GM12878 (cell line): Measurements from ENCODE around the gene COL4A3. TPM values are rescaled to one million over a fixed set of nuclear protein-coding genes. Genes with fewer than 3 reads are reported as not detected.

Source experiments
- ATAC-seq: fragments of 200-7000 bp; cut with Tn5 transposase; 3 replicates; pipeline ENCODE4 v1.9.1; 2020; ENCODE audit warnings: mild to moderate bottlenecking, moderate library complexity
- BruUV-seq: library from RNA; stranded (reverse); fragments of 400-500 nt; replicated peaks from 2 replicates; lab custom pipeline; 2021; lab: Mats Ljungman, UMichigan
- CTCF ChIA-PET: fragments of 300-600 bp; sonication (Branson Sonifier 250); formaldehyde crosslinking; extraction: SDS; loops from one replicate; lab custom pipeline; 2021; ENCODE audit warnings: inconsistent platforms; lab: Yijun Ruan, JAX
- POLR2A ChIA-PET: fragments of 350-600 bp; formaldehyde crosslinking; extraction: SDS; loops from one replicate; lab custom pipeline; 2021; ENCODE audit warnings: inconsistent platforms; lab: Charles Lee
- RAD21 ChIA-PET: fragments of 300-600 bp; sonication (Branson Sonifier 250); formaldehyde crosslinking; loops from one replicate; lab custom pipeline; 2023; ENCODE audit warnings: antibody characterized with exemption; ENCODE audit not compliant: unreplicated experiment; lab: Charles Lee
- SMC1A ChIA-PET: fragments of 300-600 bp; sonication (Branson Sonifier 250); formaldehyde crosslinking; loops from one replicate; lab custom pipeline; 2023; ENCODE audit not compliant: unreplicated experiment, uncharacterized antibody; lab: Charles Lee
- DNase-seq: peaks from one replicate; pipeline ENCODE4 v3.0.0-alpha.2; 2011; ENCODE audit warnings: low read depth, low spot score
- FAIRE-seq: peaks from 3 replicates; lab custom pipeline; 2011; peaks lifted over from hg19 to GRCh38; lab: Jason Lieb, UNC
- H2AFZ ChIP-seq: 2 replicates; pipeline ENCODE4 v1.6.0; 2011; ENCODE audit warnings: low read depth, low read length, control low read depth; ENCODE audit not compliant: control insufficient read depth
- H3K27ac ChIP-seq: 2 replicates; pipeline ENCODE4 v1.5.1; 2011; ENCODE audit warnings: control low read depth; ENCODE audit not compliant: control insufficient read depth, insufficient read depth
- H3K27me3 ChIP-seq, 2 experiments: replicated peaks in 1 of 2; 2 replicates each; pipeline versions ENCODE4 v1.6.0 to v1.6.1; 2011; ENCODE audit warnings: low read length in 1 of 2; ENCODE audit not compliant: control insufficient read depth in 2 of 2, insufficient read depth in 2 of 2
- H3K36me3 ChIP-seq, 2 experiments: 2 replicates each; pipeline ENCODE4 v1.5.1; 2011; ENCODE audit warnings: low read length in 1 of 2; ENCODE audit not compliant: control insufficient read depth in 2 of 2, insufficient read depth in 2 of 2
- H3K4me1 ChIP-seq: 2 replicates; pipeline ENCODE4 v1.6.1; 2011; ENCODE audit warnings: mild to moderate bottlenecking, low read length, moderate library complexity, mixed read lengths; ENCODE audit not compliant: control insufficient read depth, insufficient read depth
- H3K4me2 ChIP-seq: 2 replicates; pipeline ENCODE4 v1.6.0; 2011; ENCODE audit warnings: control low read depth; ENCODE audit not compliant: control insufficient read depth, insufficient read depth
- H3K4me3 ChIP-seq: fragments of 200-600 bp; sonication (generic); 2 replicates; pipeline ENCODE4 v1.5.1; 2016
- H3K79me2 ChIP-seq: 2 replicates; pipeline ENCODE4 v1.6.0; 2011; ENCODE audit warnings: low read length; ENCODE audit not compliant: control insufficient read depth, insufficient read depth
- H3K9ac ChIP-seq: 2 replicates; pipeline ENCODE4 v1.8.0; 2011; ENCODE audit warnings: low read length, control low read depth, mixed read lengths; ENCODE audit not compliant: control insufficient read depth, insufficient read depth
- H3K9me3 ChIP-seq: replicated peaks from 3 replicates; pipeline ENCODE4 v1.5.1; 2011; ENCODE audit warnings: mild to moderate bottlenecking, low read length; ENCODE audit not compliant: control insufficient read depth, insufficient read depth
- H4K20me1 ChIP-seq: 2 replicates; pipeline ENCODE4 v1.6.0; 2011; ENCODE audit not compliant: control insufficient read depth, insufficient read depth
- CBX5 ChIP-seq: sonication (generic); IDR thresholded peaks from 2 replicates; pipeline ENCODE4 v1.6.1; 2016; ENCODE audit warnings: low read depth, moderate library complexity, mild to moderate bottlenecking, inconsistent platforms
- ETV6 ChIP-seq, 2 experiments: fragments of 450-650 bp in 1 of 2; IDR thresholded peaks in 1 of 2; conservative IDR thresholded peaks in 1 of 2; 2 replicates each; pipeline ENCODE4 v1.6.1; 2014; ENCODE audit warnings: antibody characterized with exemption in 1 of 2, borderline replicate concordance in 1 of 2, low read depth in 1 of 2, mild to moderate bottlenecking in 1 of 2, moderate library complexity in 1 of 2
- HCFC1 ChIP-seq: fragments of 150-350 bp; IDR thresholded peaks from 2 replicates; pipeline ENCODE4 v1.6.1; 2014; ENCODE audit warnings: low read length
- IKZF2 ChIP-seq, 2 experiments: fragments of 450-650 bp; IDR thresholded peaks; 2 replicates each; pipeline ENCODE4 v1.6.1; 2017; ENCODE audit warnings: mild to moderate bottlenecking in 2 of 2, moderate library complexity in 2 of 2
- MEF2A ChIP-seq: IDR thresholded peaks from 2 replicates; pipeline ENCODE4 v1.6.1; 2011; ENCODE audit warnings: low read depth, mild to moderate bottlenecking, low read length, moderate library complexity; ENCODE audit not compliant: insufficient read depth
- RB1 ChIP-seq: fragments of 450-650 bp; formaldehyde crosslinking; IDR thresholded peaks from 2 replicates; pipeline ENCODE4 v1.6.1; 2017; ENCODE audit warnings: mild to moderate bottlenecking, borderline replicate concordance
- RCOR1 ChIP-seq: conservative IDR thresholded peaks from 2 replicates; pipeline ENCODE4 v1.6.1; 2012; ENCODE audit warnings: low read depth, low read length, improper control_type of control experiment
- RELA ChIP-seq: fragments of 450-650 bp; IDR thresholded peaks from 2 replicates; pipeline ENCODE4 v1.8.0; 2014; ENCODE audit warnings: borderline replicate concordance; ENCODE audit not compliant: partially characterized antibody
- TBL1XR1 ChIP-seq: IDR thresholded peaks from 2 replicates; pipeline ENCODE4 v1.6.1; 2012; ENCODE audit warnings: low read depth, low read length, improper control_type of control experiment
- WGBS: methylation state at CpG from one replicate; pipeline ENCODE4 v1.1.6; 2016; ENCODE audit warnings: low lambda C conversion rate; ENCODE audit not compliant: insufficient replicate concordance, insufficient coverage; ENCODE audit errors: missing lambda C conversion rate; 5-methylcytosine and 5-hydroxymethylcytosine counted together
- in situ Hi-C: fragments of 300-500 bp; cut with MboI; formaldehyde crosslinking; loops from 9 replicates; pipeline ENCODE4 v1.14.3; 2018; ENCODE audit warnings: mixed read lengths
- intact Hi-C: fragments of 100-400 bp; cut with micrococcal nuclease; formaldehyde crosslinking; loops from one replicate; pipeline ENCODE4 v1.14.2; 2022; ENCODE audit not compliant: unreplicated experiment
- polyA plus RNA-seq, 11 experiments: library from polyadenylated mRNA; depleted of rRNA in 4 of 11; unstranded in 6 of 11; stranded (reverse) in 5 of 11; fragments of >200 nt; fragmentation: Nextera tagmentation in 4 of 11; fragmentation: Illumina TruSeq in 1 of 11; extraction: Ambion mirVana in 4 of 11; extraction: Trizol in 1 of 11; gene quantifications; 1 replicate in 1 of 11; 2 replicates in 10 of 11; pipeline versions ENCODE4 v1.2.1 to v1.2.3, GENCODE V29; 2011 to 2016; ENCODE audit warnings: inconsistent platforms in 2 of 11, missing spikeins in 2 of 11, low read depth in 1 of 11
- total RNA-seq, 4 experiments: library from RNA; depleted of rRNA in 3 of 4; stranded (reverse); fragments of >200 nt in 3 of 4; fragmentation: Illumina TruSeq in 1 of 4; extraction: Trizol in 1 of 4; gene quantifications; 2 replicates each; pipeline versions ENCODE4 v1.2.1 to v1.2.3, GENCODE V29; 2013 to 2021
- TF ChIP-seq, protein P1 (sequence below): fragments of 450-650 bp; IDR thresholded peaks from 2 replicates; pipeline ENCODE4 v1.6.1; 2017; ENCODE audit warnings: mild to moderate bottlenecking, low read depth, inconsistent platforms; ENCODE audit not compliant: poor library complexity, severe bottlenecking
- TF ChIP-seq, protein P2 (sequence below): fragments of 150-350 bp; IDR thresholded peaks from 2 replicates; pipeline ENCODE4 v1.6.1; 2014; ENCODE audit warnings: mild to moderate bottlenecking, low read depth, low read length

Gene COL4A3
- total and polyA plus RNA-seq, 10 of the 15 experiments (the other 5 are each of a cell fraction or from before 2014, with no cell fraction given) = 0.34 to 10.5 (median 3.8) TPM

DNA sequence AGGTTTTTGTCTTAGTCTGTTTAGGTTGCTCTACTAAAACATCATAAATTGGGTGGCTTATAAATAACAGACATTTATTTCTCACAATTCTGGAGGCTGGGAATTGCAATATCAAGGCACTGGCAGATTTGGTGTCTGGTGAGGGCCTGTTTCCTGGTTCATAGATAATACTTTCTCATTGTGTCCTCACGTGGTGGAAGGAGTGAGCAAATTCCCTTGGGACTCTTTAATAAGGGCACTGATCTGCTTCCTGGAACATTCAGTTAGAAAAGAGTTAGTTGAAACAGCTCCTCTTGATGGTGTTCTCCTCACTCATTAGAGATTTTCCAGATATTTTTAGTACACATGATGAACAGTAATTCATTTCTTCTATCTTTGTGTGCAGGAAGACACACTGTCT, 22.3 kb downstream of the COL4A3 start:
- POLR2A ChIA-PET = no interaction called here
- 4% methylated on average over 1 of the region's 1 CpG for WGBS
- no peak overlapping the region for H3K4me3 ChIP-seq
- no peak overlapping the region for H3K4me2 ChIP-seq
- in situ Hi-C loops (no loop called here), intact Hi-C loops (no loop called here)
- no peak for FAIRE-seq
- CTCF ChIA-PET = no interaction called here
- DNase-seq = no peak
- H4K20me1 ChIP-seq = no peaks in the 10 kb centered on the region
- BruUV-seq = no TSS peak
- SMC1A ChIA-PET = interaction anchor here (1.4 kb wide), 1 partner anchor 579 kb away, joined by 4 read pairs; no protein-coding TSS in a partner anchor
- no peaks in the 10 kb centered on the region for H3K4me1 ChIP-seq
- H3K27ac ChIP-seq = no peak overlapping the region
- ATAC-seq = no peak
- no peaks in the 10 kb centered on the region for H3K9me3 ChIP-seq
- H3K27me3 ChIP-seq = no peaks in the 10 kb centered on the region; a peak in 1 of 4 replicates
- H3K9ac ChIP-seq = no peak overlapping the region
- H2AFZ ChIP-seq = no peak overlapping the region
- RAD21 ChIA-PET = no interaction called here
- no peaks in the 10 kb centered on the region for H3K79me2 ChIP-seq
- TF ChIP-seq RCOR1 (no peak), TBL1XR1 (no peak), MEF2A (no peak), IKZF2 (IDR thresholded peaks at IDR 0.05) (no peak), HCFC1 (no peak), ETV6 (conservative IDR thresholded peaks at IDR 0.05 in 1 of 2, IDR thresholded peaks at IDR 0.05 in 1 of 2; ENCODE audit: borderline replicate concordance in 1 of 2, low read depth in 1 of 2) (no peak), RB1 (no peak), RELA (no peak), CBX5 (no peak)
- TF ChIP-seq, protein P1, sequence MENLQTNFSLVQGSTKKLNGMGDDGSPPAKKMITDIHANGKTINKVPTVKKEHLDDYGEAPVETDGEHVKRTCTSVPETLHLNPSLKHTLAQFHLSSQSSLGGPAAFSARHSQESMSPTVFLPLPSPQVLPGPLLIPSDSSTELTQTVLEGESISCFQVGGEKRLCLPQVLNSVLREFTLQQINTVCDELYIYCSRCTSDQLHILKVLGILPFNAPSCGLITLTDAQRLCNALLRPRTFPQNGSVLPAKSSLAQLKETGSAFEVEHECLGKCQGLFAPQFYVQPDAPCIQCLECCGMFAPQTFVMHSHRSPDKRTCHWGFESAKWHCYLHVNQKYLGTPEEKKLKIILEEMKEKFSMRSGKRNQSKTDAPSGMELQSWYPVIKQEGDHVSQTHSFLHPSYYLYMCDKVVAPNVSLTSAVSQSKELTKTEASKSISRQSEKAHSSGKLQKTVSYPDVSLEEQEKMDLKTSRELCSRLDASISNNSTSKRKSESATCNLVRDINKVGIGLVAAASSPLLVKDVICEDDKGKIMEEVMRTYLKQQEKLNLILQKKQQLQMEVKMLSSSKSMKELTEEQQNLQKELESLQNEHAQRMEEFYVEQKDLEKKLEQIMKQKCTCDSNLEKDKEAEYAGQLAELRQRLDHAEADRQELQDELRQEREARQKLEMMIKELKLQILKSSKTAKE = no peak
- TF ChIP-seq, protein P2, sequence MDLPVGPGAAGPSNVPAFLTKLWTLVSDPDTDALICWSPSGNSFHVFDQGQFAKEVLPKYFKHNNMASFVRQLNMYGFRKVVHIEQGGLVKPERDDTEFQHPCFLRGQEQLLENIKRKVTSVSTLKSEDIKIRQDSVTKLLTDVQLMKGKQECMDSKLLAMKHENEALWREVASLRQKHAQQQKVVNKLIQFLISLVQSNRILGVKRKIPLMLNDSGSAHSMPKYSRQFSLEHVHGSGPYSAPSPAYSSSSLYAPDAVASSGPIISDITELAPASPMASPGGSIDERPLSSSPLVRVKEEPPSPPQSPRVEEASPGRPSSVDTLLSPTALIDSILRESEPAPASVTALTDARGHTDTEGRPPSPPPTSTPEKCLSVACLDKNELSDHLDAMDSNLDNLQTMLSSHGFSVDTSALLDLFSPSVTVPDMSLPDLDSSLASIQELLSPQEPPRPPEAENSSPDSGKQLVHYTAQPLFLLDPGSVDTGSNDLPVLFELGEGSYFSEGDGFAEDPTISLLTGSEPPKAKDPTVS = no peak
- no peaks in the 10 kb centered on the region for H3K36me3 ChIP-seq
